Astrocyte (in vitro differentiated cells and primary cell): ENCODE results near the gene SEMA4C. TPM values are rescaled to one million over a fixed set of nuclear protein-coding genes. Genes with fewer than 3 reads are reported as not detected.

Source experiments
- DNase-seq: peaks from one replicate; pipeline ENCODE4 v3.0.0-alpha.2; 2010; ENCODE audit warnings: low read depth
- FAIRE-seq: peaks from 2 replicates; lab custom pipeline; 2011; peaks lifted over from hg19 to GRCh38; lab: Jason Lieb, UNC
- H2AFZ ChIP-seq: 2 replicates; pipeline ENCODE4 v1.6.0; 2012; ENCODE audit warnings: low read depth, low read length, inconsistent platforms
- H3K27ac ChIP-seq: 2 replicates; pipeline ENCODE4 v1.5.1; 2011; ENCODE audit warnings: low read depth, low read length, inconsistent platforms
- H3K27me3 ChIP-seq: 2 replicates; pipeline ENCODE4 v1.6.0; 2011; ENCODE audit warnings: low read length, inconsistent platforms; ENCODE audit not compliant: insufficient read depth
- H3K36me3 ChIP-seq: 2 replicates; pipeline ENCODE4 v1.5.1; 2011; ENCODE audit warnings: low read length, inconsistent platforms; ENCODE audit not compliant: insufficient read depth
- H3K4me1 ChIP-seq: 2 replicates; pipeline ENCODE4 v1.5.1; 2011; ENCODE audit warnings: low read length, inconsistent platforms; ENCODE audit not compliant: insufficient read depth
- H3K4me2 ChIP-seq: 2 replicates; pipeline ENCODE4 v1.6.0; 2012; ENCODE audit warnings: low read length, inconsistent platforms
- H3K4me3 ChIP-seq: 2 replicates; pipeline ENCODE4 v1.5.1; 2011; ENCODE audit warnings: low read depth, mild to moderate bottlenecking, low read length, inconsistent platforms; ENCODE audit not compliant: insufficient read depth
- H3K79me2 ChIP-seq: 2 replicates; pipeline ENCODE4 v1.6.0; 2012; ENCODE audit warnings: mild to moderate bottlenecking, low read length, inconsistent platforms; ENCODE audit not compliant: insufficient read depth
- H3K9ac ChIP-seq: 2 replicates; pipeline ENCODE4 v1.6.0; 2012; ENCODE audit warnings: mild to moderate bottlenecking, low read length, inconsistent platforms
- H3K9me3 ChIP-seq: 2 replicates; pipeline ENCODE4 v1.5.1; 2012; ENCODE audit warnings: low read depth, mild to moderate bottlenecking, low read length, inconsistent platforms; ENCODE audit not compliant: insufficient read depth
- H4K20me1 ChIP-seq: 2 replicates; pipeline ENCODE4 v1.6.0; 2012; ENCODE audit warnings: low read length, inconsistent platforms; ENCODE audit not compliant: insufficient read depth
- H3K27ac Mint-ChIP-seq: one replicate; pipeline ENCODE4 v1.8.0; 2021; ENCODE audit warnings: mild to moderate bottlenecking, mixed read lengths; ENCODE audit not compliant: unreplicated experiment
- H3K27me3 Mint-ChIP-seq: one replicate; pipeline ENCODE4 v1.8.0; 2021; ENCODE audit warnings: low read depth, mixed read lengths; ENCODE audit not compliant: unreplicated experiment
- H3K36me3 Mint-ChIP-seq: one replicate; pipeline ENCODE4 v1.8.0; 2021; ENCODE audit warnings: low read depth, mixed read lengths; ENCODE audit not compliant: unreplicated experiment
- H3K4me1 Mint-ChIP-seq: one replicate; pipeline ENCODE4 v1.8.0; 2021; ENCODE audit warnings: low read depth, mixed read lengths; ENCODE audit not compliant: unreplicated experiment
- H3K4me3 Mint-ChIP-seq: one replicate; pipeline ENCODE4 v1.8.0; 2021; ENCODE audit warnings: mild to moderate bottlenecking, moderate library complexity, mixed read lengths; ENCODE audit not compliant: unreplicated experiment
- H3K9me3 Mint-ChIP-seq: one replicate; pipeline ENCODE4 v1.8.0; 2021; ENCODE audit warnings: mild to moderate bottlenecking, mixed read lengths; ENCODE audit not compliant: unreplicated experiment
- CTCF ChIP-seq: IDR thresholded peaks from 2 replicates; pipeline ENCODE4 v1.5.1; 2011; ENCODE audit warnings: low read depth, mild to moderate bottlenecking, inconsistent platforms, low read length, moderate library complexity; ENCODE audit not compliant: insufficient read depth
- EZH2 ChIP-seq: IDR thresholded peaks from 2 replicates; pipeline ENCODE4 v1.6.1; 2012; ENCODE audit warnings: mild to moderate bottlenecking, low read length, inconsistent platforms; ENCODE audit not compliant: insufficient read depth
- total RNA-seq: library from RNA; stranded (reverse); gene quantifications from 2 replicates; pipeline ENCODE4 v1.2.1, GENCODE V29; 2021

The SEMA4C gene
- total RNA-seq, 1 donor from 2014 or later: 32.8 TPM

- peaks cover 47% of the 10 kb centered on the region for H4K20me1 ChIP-seq
- peaks cover 12% of the 10 kb centered on the region for H3K4me1 ChIP-seq
- peak overlapping the region; percentile 81 for H2AFZ ChIP-seq
- Mint-ChIP-seq H3K27me3 (peaks cover 5% of the 10 kb centered on the region), H3K4me3 (peak overlapping the region; percentile 78), H3K4me1 (peaks cover 2% of the 10 kb centered on the region), H3K36me3 (peaks cover 2% of the 10 kb centered on the region), H3K9me3 (no peaks in the 10 kb centered on the region), H3K27ac (no peak overlapping the region)
- H3K4me2 ChIP-seq: peak overlapping the region; percentile 98
- H3K79me2 ChIP-seq: peaks cover 7% of the 10 kb centered on the region
- TF ChIP-seq CTCF (no peak), EZH2 (no peak)
- DNase-seq (peak; percentile 24), FAIRE-seq (no peak)
- H3K9ac ChIP-seq: no peak overlapping the region
- H3K27me3 ChIP-seq: no peaks in the 10 kb centered on the region
- peak overlapping the region; percentile 55 for H3K4me3 ChIP-seq
- no peaks in the 10 kb centered on the region for H3K36me3 ChIP-seq
- H3K27ac ChIP-seq: no peak overlapping the region
- H3K9me3 ChIP-seq: no peaks in the 10 kb centered on the region
These were observed 52.8 kb downstream of the SEMA4C start for GRCh38 chr2:96816836-96817702.

- Mint-ChIP-seq H3K36me3 (peaks cover 2% of the 10 kb centered on the region), H3K27ac (no peak within 1 kb of the TSS), H3K4me1 (peaks cover 2% of the 10 kb centered on the region), H3K27me3 (peaks cover 5% of the 10 kb centered on the region), H3K4me3 (peak within 1 kb of the TSS; percentile 81), H3K9me3 (no peaks in the 10 kb centered on the region)
- Histone ChIP-seq H3K36me3 (no peaks in the 10 kb centered on the region), H3K4me1 (peaks cover 12% of the 10 kb centered on the region), H3K9ac (peak within 1 kb of the TSS; percentile 73), H2AFZ (peak within 1 kb of the TSS; percentile 82), H3K27me3 (no peaks in the 10 kb centered on the region), H3K4me3 (peak within 1 kb of the TSS; percentile 69), H3K79me2 (peaks cover 7% of the 10 kb centered on the region), H3K9me3 (no peaks in the 10 kb centered on the region), H3K4me2 (peak within 1 kb of the TSS; percentile 98), H3K27ac (peak within 1 kb of the TSS; percentile 38), H4K20me1 (peaks cover 42% of the 10 kb centered on the region)
- no peak for TF ChIP-seq EZH2
- TF ChIP-seq CTCF: no peak
- DNase-seq (peak; percentile 85), FAIRE-seq (no peak)
These were observed 53.6 kb downstream of the SEMA4C start, which contains the start of gene CNNM3 for GRCh38 chr2:96816127-96816835. CNNM3 (plus strand) TSS chr2:96816268; CDS start chr2:96816278, 10 bp downstream.
